GM21723 (cell line): Measurements from ENCODE around the gene PSMG1.
"Not testable (repeated sequence)": the region's sequence is repeated elsewhere in the genome, so short reads cannot be mapped to it uniquely, and the experiment has no call there.

ENCODE experiments used
- ATAC-seq: cut with Tn5 transposase; IDR thresholded peaks from one replicate; pipeline ENCODE4 v1.9.1; 2021; ENCODE audit warnings: mild to moderate bottlenecking, moderate library complexity; ENCODE audit not compliant: unreplicated experiment

PSMG1 gene

DNA sequence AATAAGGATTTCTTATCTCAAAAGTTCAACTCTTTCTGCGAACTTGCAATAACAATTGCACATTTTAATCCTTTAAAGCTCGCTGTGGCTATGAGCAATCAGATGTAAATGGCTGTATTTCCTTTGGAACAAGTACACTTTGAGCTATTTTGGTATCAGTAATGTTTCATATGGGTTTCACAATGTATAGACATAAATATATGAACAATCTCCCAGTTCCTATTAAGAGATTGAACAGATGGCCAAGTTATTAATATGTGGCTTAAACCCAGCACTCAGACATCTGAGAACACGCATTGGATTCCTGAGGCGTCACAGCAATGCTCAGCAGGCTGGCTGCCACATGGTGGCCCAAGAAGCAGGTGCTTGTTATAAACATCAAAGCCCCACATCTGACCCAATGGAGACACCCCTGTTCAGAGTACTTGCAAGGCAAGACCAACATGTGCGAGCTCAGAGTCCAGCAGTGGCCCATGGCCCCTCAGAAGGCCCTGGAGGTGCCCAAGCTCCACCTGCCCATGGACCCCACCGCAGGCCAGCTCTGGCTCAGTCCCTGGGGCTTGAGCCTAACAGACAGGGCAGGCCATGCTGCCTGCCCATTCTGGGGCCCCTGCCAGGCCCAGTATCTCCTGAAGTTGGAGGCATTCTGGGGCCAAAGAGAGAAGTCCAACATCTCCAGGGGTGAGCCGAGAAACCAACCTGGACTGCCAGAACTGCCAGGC lies 23.7 kb downstream of the PSMG1 start:
- ATAC-seq = no peak

DNA sequence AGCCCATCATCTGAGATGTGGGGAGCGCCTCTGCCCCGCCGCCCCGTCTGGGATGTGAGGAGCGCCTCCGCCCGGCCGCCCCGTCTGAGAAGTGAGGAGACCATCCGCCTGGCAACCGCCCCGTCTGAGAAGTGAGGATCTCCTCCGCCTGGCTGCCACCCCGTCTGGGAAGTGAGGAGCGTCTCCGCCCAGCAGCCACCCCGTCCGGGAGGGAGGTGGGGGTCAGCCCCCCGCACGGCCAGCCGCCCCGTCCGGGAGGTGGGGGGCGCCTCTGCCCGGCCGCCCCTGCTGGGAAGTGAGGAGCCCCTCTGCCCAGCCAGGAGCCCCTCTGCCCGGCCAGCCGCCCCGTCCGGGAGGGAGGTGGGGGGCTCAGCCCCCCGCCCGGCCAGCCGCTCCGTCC lies 26.0 kb downstream of the PSMG1 start:
- ATAC-seq = not testable (repeated sequence)

DNA sequence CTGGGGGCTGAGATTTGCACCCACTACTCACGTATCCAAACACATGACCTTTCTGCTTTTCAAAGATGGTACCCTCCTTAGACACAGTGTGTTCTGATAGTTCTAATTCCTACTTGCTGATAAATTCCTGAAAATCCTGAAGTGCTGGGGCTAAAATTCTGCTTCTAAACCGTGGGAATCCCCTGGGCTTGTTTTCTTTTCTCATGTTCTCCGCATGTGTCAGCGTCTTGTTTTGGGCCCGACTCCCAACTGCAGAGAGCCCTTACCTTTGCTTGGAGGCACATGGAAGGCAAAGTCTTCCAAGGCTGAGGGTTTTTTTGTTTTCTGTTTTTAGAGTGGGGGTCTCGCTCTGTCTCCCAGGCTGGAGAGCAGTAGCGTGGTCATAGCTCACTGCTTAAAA lies 27.2 kb downstream of the PSMG1 start:
- no peak for ATAC-seq

DNA sequence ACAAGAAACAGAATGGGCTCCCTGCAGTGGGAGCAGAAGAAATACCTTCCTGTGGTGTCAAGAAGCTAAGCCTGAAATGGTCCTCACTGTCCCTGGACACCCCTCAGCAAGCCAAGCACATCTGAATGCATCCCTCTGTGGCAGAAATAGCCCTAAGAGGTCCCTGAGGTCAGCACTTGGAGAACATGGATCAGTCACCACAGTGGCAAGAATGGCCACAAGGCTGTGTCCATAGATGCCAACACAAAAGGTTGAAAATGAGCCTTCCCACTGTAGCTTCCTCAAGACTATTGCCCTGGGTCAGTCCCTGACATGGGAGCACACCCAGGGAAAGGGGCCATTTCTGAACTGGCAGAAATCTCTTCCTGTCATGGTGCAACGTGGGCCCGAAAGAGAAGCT lies 27.7 kb downstream of the PSMG1 start:
- ATAC-seq = no peak

DNA sequence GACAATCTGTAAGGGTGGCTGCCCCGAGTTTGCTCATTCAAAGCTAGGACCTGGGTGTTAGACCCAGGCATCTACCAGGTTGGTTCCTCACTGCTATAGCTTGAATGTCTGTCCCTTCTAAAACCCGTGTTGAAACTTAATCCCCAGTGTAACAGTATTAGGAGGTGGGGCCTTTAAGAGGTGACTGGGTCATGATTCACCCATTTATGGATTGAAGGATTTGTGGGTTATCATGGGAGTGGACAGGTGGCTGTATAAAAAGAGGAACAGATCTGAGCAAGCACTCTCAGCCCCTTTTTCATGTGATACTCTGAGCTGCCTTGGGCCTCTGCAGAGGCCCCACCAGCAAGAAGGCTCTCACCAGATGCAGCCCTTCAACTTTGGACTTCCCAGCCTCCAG lies 29.4 kb downstream of the PSMG1 start:
- ATAC-seq = no peak

DNA sequence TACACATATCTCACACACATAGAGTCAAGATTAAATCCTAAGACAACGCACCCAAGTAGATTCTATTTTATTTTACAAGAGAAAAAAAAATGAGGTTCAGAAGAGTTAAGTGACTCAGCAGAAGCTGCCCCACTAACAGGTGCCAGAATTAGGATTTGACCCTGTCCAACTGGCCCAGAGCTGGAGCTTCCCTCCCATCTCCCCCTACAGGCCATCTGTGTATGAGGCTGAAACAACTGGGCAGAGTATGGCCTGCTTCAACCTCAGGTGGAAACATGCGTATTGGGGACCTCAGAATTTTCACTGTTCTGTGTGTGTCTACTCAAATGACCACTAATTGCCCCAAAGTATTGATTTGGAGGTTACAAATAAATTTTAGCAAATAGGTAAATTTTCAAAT lies 29.9 kb downstream of the PSMG1 start:
- no peak for ATAC-seq

DNA sequence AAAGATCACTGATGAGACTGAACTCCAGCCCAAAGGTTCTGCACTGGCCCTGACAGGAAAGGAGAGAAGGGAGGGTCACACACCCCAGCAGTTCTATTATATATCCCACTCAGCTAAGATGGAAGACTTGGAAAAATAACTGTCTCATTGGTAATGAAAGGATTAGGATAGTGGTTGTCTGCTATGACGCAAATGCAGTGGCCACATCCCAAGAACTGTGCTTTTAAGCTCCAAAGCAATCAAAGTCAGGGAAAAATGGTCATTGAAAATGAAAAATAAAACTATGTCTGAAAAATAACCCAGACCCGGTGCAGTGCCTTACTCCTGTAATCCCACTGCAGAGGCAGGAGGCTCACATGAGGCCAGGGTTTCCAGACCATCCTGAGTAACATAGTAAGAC lies 31.0 kb downstream of the PSMG1 start:
- no peak for ATAC-seq

DNA sequence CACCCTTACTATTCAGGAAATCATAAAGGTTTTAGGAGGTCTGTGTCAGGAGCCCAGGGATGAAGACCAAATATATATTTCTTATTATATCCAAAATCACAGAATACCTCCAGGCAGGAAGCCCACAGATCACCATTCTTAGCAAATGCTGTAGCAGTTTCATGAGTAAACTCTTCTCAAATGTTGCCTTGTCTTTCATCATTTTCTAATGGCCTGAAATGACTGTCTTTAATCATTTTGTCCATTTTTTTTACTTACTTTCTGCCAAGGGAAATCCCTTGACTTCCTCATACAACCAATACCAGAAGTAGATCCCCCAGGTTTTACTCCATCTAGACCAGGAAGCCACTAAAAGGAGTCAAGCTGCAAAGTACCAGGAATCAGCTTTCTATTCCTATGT lies 32.4 kb downstream of the PSMG1 start:
- ATAC-seq = no peak

DNA sequence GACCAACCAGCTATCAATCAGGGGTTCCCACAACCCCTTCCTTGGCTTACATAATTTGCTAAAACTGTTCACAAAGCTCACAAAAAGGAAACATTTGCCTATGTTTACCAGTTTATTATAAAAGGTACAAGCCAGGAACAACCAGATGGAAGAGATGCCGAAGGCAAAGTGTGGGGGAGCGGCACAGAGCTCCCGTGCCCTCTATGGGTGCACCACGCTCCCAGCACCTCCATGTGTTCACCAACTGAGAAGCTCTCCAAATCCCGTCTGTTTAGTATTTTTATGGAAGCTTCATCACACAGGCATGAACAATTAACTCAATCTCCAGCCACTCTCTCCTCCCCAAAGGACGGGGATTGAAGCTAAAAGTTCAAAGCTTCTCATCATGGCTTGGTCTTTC lies 32.9 kb downstream of the PSMG1 start:
- ATAC-seq = no peak

DNA sequence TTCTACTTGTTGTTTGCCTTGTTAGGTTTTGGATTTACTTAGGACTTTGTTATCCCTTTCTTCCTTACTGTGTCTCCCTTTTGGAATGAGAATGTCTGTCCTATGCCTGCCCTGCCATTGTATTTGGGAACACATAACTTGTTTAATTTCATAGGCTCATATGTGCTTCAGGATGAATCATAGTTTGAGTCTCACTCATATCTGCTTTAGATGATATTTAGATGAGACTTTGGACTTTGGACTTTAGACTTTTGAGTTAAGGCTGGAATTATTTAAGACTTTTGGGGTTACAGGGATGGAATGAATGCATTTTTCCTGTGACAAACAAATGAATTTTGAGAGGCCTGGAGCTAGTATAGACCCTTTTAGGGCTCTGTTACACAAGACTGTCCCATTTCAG lies 33.4 kb downstream of the PSMG1 start:
- ATAC-seq = no peak

DNA sequence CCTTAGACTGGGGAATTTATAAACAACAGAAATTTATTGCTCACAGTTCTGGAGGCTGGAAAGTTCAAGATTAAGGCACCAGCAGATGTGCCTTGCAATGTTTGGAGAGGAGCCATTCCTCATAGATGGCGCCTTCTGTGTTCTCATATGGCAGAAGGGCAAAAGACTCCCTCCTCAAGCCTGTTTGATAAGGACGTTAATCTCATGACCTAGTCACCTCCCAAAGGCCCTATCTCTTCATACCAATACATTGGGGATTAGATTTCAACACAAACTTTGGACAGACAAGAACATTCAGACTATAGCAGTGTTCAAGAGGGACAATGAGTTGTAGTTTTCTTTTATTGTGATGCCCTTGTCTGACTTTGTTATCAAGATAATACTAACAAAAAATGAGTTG lies 34.3 kb downstream of the PSMG1 start:
- no peak for ATAC-seq

DNA sequence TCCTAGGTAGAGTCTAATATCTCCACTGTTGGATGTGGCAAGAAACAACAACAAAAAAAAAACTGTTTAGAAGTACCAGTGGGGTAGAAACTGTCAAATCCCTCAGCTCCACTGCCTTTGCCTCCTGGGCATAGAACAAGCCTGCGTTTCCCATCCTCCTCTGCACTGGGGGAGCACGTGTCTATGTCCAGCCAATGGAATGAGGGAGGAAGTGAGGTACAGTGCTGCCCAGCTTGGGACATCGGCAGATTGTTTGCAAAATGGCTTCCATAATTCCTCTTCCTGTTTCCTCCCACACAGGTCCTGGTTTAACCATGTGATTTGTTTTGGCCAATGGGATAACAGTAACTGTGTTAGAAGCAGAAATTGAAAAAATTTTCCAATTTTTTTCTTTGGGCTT lies 39.1 kb downstream of the PSMG1 start:
- ATAC-seq = no peak

DNA sequence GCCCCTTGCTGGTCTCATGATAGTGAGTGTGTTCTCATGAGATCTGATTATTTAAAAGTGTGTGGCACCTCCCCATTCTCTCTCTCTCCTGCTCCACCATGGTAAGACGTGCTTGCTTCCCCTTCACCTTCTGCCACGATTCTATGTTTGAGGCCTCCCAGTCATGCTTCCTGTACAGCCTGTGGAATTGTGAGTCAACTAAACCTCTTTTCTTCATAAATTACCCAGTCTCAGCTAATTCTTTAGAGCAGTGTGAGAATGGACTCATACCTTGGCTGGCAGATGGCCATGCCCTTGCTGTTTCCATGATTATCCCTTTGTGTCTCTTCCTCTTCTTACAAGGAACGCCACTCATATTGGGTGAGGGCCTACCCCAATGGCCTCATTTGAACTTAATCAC lies 40.3 kb downstream of the PSMG1 start:
- ATAC-seq = no peak

DNA sequence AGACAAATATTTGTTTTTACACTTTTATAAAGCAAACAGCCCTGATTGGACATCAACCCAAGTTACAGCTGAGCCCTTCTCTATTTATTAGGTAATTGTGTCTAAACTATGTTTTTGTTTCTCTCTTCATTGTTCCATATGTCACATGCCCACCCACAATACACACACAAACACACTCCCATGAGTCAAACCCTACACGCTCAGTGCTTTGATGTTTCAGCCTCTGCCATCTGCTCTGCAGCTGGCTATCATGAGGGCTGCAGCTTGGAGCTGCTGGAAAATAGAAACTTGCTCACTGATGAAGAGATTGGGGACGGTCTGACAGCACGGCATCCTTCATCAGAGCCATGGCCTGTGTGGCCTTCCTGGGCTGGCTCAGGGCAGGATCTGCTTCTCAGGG lies 41.7 kb downstream of the PSMG1 start:
- ATAC-seq = no peak

DNA sequence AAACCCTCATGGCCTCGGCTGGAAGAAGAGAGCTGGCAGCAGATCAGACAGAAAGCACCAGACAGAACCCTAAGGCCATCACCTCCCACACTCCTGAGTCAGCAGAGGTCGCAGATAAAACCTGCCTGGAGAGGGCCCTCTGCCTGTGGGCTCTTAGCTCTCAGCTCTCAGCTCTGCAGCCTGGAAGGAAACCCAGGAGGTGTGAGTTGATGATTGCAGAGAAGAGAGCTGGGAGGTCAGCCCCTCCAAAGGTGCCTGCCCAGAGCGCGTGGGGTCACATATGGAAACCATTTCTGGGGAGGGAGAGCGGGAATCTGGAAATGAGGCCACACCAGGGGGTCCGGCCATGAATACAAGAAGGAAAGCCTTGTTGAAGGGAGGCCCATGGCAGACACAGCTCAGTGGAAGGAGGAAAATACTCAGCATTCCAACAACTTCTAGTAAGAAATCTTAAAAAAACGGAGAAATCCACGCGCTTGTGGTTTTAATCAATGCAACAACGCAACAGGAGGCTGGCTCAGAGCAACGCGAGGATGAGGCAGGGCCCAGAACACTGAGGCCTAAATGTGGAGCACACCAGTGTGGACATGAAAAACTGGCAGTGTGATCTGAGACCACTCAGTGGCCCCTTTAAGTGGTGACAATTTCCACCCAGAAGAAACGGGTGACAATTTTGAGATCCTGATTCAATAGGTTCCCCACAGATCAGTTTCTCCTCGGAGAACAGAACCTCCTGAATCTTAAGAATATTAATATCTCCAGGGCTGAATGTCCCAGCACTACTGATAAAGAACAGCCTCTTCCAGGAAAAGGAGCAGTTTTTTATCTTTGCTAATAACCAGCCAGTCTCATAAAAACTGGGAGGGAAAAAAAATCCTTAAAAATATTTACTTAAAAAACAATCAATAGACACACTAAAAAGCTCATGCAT lies 45.7 kb downstream of the PSMG1 start:
- ATAC-seq = no peak

DNA sequence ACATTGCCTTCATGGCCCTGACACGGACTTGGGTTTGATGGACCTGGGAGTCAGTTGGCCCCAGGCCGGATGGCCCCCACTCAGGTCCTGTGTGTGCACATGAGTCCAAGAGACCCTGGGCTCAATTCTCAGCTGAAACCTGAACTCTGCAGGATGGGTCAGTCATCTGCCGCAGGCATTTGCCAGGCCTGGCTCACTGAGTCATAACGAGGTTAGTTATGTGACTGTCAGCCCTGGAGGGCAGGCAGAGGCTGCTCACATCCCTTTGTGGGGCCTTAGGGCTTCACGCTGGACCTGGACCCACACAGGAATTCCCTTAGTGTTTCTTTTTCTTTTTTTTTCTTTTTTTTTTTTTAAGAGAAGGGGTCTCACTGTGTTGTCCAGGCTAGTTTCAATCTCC lies 46.5 kb downstream of the PSMG1 start:
- no peak for ATAC-seq

DNA sequence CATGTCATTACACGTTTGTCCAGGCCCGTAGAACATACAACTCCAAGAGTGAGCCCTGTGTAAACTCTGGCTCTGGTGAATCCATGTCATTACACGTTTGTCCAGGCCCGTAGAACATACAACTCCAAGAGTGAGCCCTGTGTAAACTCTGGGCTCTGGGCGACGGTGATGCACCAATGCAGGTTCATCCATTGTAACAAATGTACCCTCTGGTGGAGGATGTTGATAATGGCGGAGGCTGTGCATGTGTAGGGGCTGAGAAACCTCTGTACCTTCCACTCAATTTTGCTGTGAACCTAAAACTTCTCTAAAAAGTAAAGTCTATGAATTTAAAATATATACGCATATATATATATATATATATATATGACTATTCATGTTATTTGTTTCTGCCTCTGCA lies 47.1 kb downstream of the PSMG1 start:
- ATAC-seq = not testable (repeated sequence)

DNA sequence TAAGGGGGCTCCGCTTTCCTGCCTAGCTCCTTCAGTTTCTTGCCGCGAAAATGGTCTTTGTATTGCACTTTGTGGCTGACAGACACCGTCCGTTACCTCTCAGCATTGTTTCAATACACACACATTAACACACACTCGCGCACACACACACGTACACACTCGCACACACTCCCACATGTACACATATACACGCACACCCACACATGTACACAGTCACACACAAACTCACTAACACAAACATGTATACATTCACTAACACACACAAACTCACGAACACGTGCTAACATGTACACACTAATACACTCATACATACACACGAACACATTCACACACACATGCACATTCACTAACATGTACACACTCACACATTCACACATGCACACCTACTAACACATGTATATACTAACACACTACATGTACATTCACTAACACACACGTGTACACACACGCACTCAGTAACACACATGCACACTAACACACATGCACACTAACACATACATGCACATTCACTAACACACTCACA lies 48.9 kb downstream of the PSMG1 start:
- ATAC-seq = no peak

DNA sequence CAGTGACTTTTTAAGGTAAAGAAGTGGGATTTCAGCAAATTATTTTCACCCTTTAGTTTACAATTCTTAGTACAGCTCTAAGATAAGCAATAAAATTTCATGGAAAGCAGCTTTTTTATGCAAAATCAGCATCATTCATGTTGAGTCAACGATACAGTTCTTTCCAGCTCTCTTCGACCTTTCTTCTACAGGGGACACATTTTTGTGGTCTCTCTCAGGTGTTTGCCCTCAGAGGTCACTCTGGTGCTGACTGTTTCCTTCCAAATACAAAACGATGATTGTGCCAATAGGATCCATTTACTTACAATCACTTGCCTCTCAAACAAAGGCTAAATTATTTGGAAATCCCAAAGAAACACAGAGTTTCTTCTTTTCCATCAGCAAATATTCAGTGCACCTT lies 51.0 kb downstream of the PSMG1 start:
- ATAC-seq = no peak

DNA sequence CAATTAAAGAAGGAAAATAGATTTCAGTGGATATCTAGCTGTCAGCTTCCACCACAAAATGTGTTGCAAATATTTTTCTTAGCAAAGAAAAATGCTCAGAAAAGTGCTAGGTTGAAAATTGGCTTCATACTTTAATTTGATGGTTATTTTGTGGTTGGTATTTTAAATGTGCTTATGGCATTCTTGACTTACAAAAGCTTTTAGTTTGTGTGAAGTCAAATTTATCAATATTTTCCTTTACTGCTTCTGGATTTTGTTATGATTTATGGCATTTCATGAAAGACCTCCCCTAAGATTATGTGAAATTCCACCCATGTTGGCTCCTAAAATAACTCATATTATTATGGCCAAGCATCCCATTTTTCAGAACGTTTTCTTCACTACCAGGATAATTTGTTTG lies 51.5 kb downstream of the PSMG1 start:
- no peak for ATAC-seq

DNA sequence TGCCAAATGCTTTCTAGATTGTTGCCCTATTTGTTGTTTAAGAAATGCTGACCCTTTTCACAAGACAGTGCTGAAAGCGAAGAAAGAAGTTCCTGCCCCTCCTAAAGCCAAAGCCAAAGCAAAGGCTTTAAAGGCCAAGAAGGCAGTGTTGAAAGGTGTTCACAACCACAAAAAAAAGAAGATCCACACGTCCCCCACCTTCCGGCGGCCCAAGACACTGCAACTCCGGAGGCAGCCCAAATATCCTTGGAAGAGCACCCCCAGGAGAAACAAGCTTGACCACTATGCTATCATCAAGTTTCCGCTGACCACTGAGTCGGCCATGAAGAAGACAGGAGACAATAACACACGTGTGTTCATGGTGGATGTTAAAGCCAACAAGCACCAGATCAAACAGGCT lies 55.7 kb downstream of the PSMG1 start:
- no peak for ATAC-seq

DNA sequence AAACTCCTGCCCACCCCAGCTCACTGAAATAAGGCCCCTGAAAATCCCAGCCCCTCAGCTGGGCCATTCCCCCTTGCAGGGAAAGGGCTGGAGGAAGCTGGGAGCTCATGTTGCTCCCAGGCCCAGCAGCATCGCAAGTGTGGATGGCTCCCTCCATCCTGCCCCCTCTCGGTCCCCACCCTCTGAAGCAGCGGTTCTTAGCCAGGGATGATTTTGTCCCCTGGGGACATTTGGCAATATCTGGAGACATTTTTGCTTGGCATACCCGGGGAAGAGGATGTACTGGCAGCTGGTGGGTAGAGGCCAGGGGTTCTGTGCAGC lies 56.8 kb downstream of the PSMG1 start:
- ATAC-seq = no peak
